Left lung (tissue), 10 donors: ENCODE measurements around the gene YLPM1. TPM values are rescaled to one million over a fixed set of nuclear protein-coding genes. Genes with fewer than 3 reads are reported as not detected.

ENCODE experiments used
- ATAC-seq: fragments of 200-7000 bp; cut with Tn5 transposase; one replicate; pipeline ENCODE4 v1.9.1; 2020; ENCODE audit warnings: moderate library complexity
- DNase-seq, 4 donors: peaks; one replicate each; pipeline ENCODE4 v3.0.0-alpha.2; 2013 to 2020
- H3K27ac ChIP-seq, 2 donors: fragments of 200-600 bp; sonication (generic) in 1 of 2; one replicate each; pipeline versions ENCODE4 v1.5.0 to v1.8.0; 2020 to 2021
- H3K27me3 ChIP-seq, 2 donors: fragments of 200-600 bp; sonication (generic) in 1 of 2; one replicate each; pipeline versions ENCODE4 v1.5.0 to v1.8.0; 2020 to 2021
- H3K36me3 ChIP-seq, 2 donors: fragments of 200-600 bp; sonication (generic) in 1 of 2; one replicate each; pipeline versions ENCODE4 v1.5.0 to v1.8.0; 2020 to 2021
- H3K4me1 ChIP-seq, 2 donors: fragments of 200-600 bp; one replicate each; pipeline ENCODE4 v1.8.0; 2021
- H3K4me3 ChIP-seq, 2 donors: fragments of 200-600 bp; sonication (generic) in 1 of 2; one replicate each; pipeline versions ENCODE4 v1.5.0 to v1.8.0; 2020 to 2021; ENCODE audit warnings: mild to moderate bottlenecking in 1 of 2
- H3K9me3 ChIP-seq, 2 donors: fragments of 200-600 bp; sonication (generic) in 1 of 2; one replicate each; pipeline versions ENCODE4 v1.5.0 to v1.8.0; 2020 to 2021
- CTCF ChIP-seq, 2 donors: fragments of 200-600 bp; sonication (generic) in 1 of 2; IDR thresholded peaks; one replicate each; pipeline versions ENCODE4 v1.5.0 to v1.8.0; 2021; ENCODE audit warnings: antibody characterized with exemption in 2 of 2
- intact Hi-C, 2 donors: fragments of 100-400 bp; cut with DNase I; formaldehyde crosslinking; loops; one replicate each; pipeline versions ENCODE4 v1.11.2 to v1.14.2; 2022
- polyA plus RNA-seq, 6 donors: library from polyadenylated mRNA; unstranded; fragments of 120-200 nt; gene quantifications; one replicate each; pipeline ENCODE4 v1.2.1, GENCODE V29; 2013; ENCODE audit not compliant: insufficient read length in 6 of 6
- total RNA-seq, 2 donors: library from RNA; stranded (reverse); fragmentation: NEBNext Ultra II Directional; extraction: Animal tissue kit (Norgen Biotek cat#: 25700); gene quantifications; one replicate each; pipeline ENCODE4 v1.2.1, GENCODE V29; 2021
- donor health status: DM: no; HTN: yes; CAD: no.
- donor health status: DM: no; HTN: no; CAD: no.

The YLPM1 gene
- total and polyA plus RNA-seq, 8 donors = 49.5 to 117 (median 107) TPM

DNA sequence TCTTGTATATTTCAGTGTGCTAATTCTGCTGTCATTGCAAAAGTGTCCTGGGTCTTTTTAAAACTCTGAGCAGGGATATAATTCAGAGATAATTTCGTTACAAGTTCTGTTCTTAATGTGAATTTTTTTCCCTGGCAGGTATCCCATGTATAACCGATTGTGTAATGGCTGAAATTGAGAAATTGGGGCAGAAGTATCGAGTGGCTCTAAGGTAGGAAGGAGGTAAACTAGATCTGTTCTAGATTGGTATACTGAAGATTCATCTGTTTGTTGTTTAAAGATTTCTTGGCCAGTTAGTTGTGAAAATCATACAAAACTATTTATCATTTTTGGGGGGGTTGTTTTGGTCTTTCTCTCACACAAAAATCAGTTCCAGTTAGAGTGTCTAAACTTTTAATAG lies 40.0 kb upstream of the YLPM1 start:
- H3K36me3 ChIP-seq = peaks cover 0 to 66% of the 10 kb centered on the region in 2 donors
- intact Hi-C loops = no loop called here
- DNase-seq = no peak
- H3K27me3 ChIP-seq = no peaks in the 10 kb centered on the region
- H3K27ac ChIP-seq = no peak overlapping the region
- H3K4me1 ChIP-seq = no peaks in the 10 kb centered on the region
- TF ChIP-seq CTCF (IDR thresholded peaks at IDR 0.05) = no peak
- no peak overlapping the region for H3K4me3 ChIP-seq
- ATAC-seq = no peak
- H3K9me3 ChIP-seq = no peaks in the 10 kb centered on the region

- ATAC-seq (no peak), DNase-seq (no peak)
- H3K9me3 ChIP-seq = no peaks in the 10 kb centered on the region
- no peak for TF ChIP-seq CTCF (IDR thresholded peaks at IDR 0.05)
- no peak overlapping the region for H3K27ac ChIP-seq
- peaks cover 0 to 54% of the 10 kb centered on the region in 2 donors for H3K36me3 ChIP-seq
- no peaks in the 10 kb centered on the region for H3K4me1 ChIP-seq
- intact Hi-C loops = no loop called here
- no peak overlapping the region for H3K4me3 ChIP-seq
- H3K27me3 ChIP-seq = no peaks in the 10 kb centered on the region
Observed at GRCh38 chr14:74732387-74732786, 30.7 kb upstream of the YLPM1 start.

DNA sequence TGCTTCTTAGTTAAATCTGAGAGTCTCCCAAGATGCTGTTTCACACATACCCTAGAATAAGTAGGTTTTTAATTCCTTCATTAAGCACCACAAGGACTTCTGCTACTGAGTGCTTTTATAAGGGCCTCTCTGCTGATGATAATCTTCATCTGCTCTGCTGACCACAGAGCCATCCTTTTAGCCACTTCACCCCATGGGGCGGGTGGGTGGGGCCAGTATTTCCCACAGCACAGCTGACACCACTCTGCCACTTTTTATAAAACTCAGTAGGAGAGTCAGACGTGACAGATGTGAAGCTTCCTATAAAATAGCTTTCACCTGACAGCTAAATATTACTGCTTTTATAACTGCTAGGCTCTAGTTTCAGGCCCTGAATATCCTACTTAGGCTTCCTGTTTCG lies 29.9 kb upstream of the YLPM1 start:
- Histone ChIP-seq H3K9me3 (no peaks in the 10 kb centered on the region), H3K4me1 (no peaks in the 10 kb centered on the region), H3K27me3 (no peaks in the 10 kb centered on the region), H3K36me3 (peaks cover 0 to 63% of the 10 kb centered on the region in 2 donors), H3K4me3 (no peak overlapping the region), H3K27ac (no peak overlapping the region)
- DNase-seq (no peak), ATAC-seq (no peak)
- no peak for TF ChIP-seq CTCF (IDR thresholded peaks at IDR 0.05)
- intact Hi-C loops = no loop called here

GRCh38 chr14:74735125-74735524 lies 28.0 kb upstream of the YLPM1 start:
- Histone ChIP-seq H3K27ac (no peak overlapping the region), H3K36me3 (peaks cover 0 to 73% of the 10 kb centered on the region in 2 donors), H3K9me3 (no peaks in the 10 kb centered on the region), H3K27me3 (no peaks in the 10 kb centered on the region), H3K4me3 (no peak overlapping the region), H3K4me1 (no peaks in the 10 kb centered on the region)
- DNase-seq = no peak
- no peak for ATAC-seq
- intact Hi-C loops = no loop called here
- no peak for TF ChIP-seq CTCF (IDR thresholded peaks at IDR 0.05)

GRCh38 chr14:74737753-74738325 lies 25.3 kb upstream of the YLPM1 start:
- DNase-seq (no peak), ATAC-seq (no peak)
- no peak overlapping the region for H3K27ac ChIP-seq
- no peak for TF ChIP-seq CTCF (IDR thresholded peaks at IDR 0.05)
- intact Hi-C loops = no loop called here
- H3K9me3 ChIP-seq = no peaks in the 10 kb centered on the region
- H3K4me1 ChIP-seq = no peaks in the 10 kb centered on the region
- H3K27me3 ChIP-seq = no peaks in the 10 kb centered on the region
- H3K4me3 ChIP-seq = no peak overlapping the region
- H3K36me3 ChIP-seq = peaks cover 0 to 65% of the 10 kb centered on the region in 2 donors
